NOMO-1 treated with dmso at 0.1 percent for 144 hours (cell line): Measurements from ENCODE around the gene APBA1.

Experiments used
- DNase-seq: peaks from one replicate; lab custom pipeline; 2025; ENCODE audit not compliant: unreplicated experiment; lab: John Stamatoyannopoulos, UW

Gene APBA1

DNA sequence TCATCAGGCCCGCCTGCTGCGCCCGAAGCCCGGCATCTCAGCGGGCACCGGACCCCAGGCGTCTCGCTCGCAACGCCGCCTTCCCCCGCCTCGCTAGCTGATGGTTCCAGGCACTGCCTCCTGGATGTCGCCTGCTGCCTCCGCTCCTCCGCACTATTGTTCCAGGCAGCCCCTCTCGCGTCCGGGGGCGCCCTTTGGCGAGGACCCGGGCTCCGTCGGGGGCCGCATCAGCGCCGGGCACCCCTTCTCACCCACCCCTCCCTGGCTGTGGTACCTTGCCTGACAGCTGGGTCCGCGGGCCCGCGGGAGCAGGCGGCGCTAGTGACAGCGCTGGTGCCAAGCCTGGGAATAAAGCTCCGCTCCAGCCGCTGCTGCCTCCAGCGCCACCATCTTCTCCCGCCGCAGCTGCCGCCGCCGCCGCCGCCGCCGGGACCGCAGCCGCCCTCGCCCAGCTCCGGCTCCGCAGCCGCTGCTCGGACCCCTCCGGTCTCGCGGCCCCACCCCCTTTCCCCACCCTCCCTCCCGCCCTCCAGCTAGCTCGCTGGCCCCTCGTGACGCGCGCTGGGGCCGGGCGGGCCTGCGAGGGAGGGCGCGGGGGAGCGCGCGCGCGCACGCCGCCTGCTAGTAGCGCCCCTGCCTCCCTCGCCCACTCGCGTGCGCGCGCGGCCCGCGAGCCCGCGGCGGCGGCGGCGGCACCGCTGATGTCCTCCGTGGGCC is at the start of gene APBA1:
Gene APBA1 (minus strand): TSS at position 493 of the 717 bp plus-strand sequence.
- DNase-seq, result no peak

DNA sequence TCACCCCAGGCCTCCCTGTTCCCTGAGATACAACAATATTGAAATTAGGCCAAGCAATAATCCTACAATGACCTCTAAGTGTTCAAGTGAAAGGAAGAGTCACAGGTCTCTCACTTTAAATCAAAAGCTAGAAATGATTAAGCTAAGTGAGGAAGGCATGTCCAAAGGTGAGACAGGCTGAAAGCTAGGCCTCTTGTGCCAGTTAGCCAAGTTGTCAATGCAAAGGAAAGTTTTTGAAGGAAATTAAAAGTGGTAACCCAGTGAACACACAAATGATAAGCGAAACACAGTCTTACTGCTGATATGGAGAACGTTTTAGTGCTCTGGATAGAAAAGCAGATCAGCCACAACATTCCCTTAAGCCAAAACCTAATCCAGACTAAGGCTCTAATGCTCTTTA is 47.8 kb upstream of the APBA1 start:
- no peak for DNase-seq

DNA sequence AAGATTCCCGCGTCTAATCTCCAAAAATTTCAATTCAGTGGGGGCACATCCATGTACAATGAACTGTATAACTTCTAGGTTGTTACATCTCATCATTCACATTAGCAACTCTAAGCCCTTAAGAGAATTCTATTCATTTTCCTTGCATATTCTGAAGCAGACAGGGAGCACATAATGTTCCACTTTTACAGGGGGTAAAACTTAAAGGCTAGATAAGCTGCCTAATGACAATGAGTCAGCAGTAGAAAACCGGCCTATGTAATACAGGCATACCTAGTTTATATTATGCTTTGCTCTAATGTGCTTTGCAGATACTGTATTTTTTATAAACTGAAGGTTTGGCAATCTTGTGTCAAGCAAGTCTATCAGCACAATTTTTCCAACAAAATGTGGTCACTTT is 47.2 kb upstream of the APBA1 start:
- DNase-seq, result no peak

DNA sequence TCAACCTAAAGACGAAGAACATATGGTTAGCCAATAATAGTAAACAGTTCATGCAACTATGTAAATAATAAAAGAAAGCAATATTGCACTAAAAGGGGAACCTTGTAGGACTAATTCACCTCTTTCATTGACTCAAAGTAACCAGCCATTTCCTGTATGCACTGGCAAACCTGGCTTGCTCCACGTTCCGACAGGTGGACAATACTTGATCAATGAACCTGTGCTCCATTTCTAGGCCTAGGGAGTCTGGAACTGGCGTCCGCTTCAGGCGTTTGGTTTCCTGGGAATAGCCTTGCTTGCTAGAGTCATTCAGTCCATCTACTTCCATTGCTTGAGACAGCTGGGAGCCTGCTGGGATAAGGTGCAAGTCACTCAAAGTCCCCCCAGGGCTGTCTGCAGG is 46.0 kb upstream of the APBA1 start:
- no peak for DNase-seq

DNA sequence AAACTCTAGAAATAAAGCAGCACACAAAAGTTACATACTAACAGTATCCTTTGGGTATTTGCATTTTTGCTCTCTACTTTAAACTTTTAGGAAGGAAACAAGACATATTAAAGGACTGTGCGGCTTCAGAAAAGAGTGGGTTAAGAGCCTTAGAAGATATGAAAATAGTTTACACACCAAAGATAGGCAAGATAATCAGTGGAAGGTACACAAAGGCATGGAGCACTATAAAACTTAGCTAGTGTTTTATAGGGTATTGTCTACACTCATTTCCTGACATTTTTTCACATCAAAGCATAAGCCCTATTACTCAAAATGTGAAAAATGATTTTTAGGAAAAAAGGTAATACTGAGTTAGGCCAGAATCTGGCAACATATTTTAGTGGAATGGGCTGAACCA is 43.7 kb upstream of the APBA1 start:
- DNase-seq, result no peak

DNA sequence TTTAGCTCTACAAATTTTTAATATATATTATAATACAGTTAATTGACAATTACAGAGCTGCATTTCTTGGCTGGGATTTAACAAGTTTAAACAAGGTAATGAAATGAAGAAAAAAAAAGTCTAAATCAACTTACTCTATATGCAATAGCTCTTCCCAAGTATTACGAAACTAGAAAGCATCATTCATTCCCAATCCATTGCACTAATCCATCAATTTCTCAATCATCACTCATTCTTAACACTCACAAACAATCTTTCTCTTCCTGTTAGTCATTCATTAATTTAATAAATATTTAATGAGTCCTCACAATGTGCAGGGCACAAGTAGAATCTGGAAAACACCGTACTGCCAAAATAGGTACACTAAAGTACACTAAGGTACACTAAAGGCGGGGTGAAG is 42.9 kb upstream of the APBA1 start:
- no peak for DNase-seq

DNA sequence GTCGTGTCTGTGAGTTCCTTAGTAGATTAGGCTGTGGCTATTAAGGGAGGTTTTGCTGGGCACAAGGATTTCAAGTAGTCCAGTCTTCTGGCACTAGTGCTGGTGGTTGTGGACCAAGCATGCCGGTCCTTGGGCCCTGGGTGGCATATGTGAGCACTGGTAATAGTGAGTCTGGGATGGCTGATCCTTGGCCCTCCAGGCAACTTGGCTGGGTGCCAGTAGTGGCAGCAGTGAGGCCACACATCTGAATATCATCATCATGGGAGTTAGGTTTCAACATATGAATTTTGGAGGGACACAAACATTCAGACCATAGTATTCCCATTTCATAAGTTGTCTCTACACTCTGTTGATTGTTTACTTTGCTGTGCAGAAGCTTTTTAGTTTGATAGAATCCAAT is 25.3 kb upstream of the APBA1 start:
- DNase-seq, result no peak

DNA sequence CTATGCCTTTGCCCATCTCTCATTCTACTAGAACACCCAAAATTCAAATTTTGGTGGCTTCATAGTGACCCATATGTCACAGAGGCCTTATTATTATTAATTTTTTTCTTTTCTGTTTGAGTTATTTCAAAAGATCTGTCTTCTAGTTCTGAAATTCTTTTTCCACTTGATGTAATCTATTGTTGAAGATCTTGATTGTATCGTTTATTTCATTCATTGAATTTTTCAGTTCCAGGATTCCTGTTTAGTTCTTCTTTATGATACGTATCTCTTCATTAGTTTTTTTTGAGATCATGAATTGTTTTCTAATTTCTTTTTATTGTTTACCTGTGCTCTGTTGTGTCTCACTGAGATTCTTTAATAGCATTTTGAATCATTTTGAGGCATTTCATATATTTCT is 24.6 kb upstream of the APBA1 start:
- DNase-seq, result no peak

DNA sequence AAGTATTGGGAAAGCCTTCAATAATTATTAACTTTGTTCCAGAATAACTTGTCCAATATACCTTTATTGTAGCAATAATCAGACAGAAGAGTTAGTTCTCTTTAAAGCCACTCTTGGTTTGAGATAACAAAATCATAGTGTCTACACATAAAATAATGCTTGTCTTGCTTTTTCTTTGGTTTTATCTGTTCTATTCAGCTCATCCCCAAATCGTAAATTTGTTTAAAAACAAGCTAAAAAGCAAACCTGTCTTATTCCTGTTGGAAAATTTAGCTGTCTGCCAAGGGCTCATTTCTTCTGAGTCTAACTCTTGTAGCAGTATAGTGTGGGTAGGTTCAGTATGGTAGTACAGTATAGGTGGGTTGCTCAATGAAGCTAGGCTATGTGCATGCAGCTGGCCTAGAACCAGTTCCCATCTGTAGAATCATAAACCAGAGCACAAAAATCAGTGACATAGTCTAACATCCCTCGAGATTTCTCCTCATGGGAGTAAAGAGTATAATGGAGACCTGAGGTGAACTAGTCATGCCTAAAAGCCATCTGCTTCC is 17.9 kb upstream of the APBA1 start:
- DNase-seq, result no peak

DNA sequence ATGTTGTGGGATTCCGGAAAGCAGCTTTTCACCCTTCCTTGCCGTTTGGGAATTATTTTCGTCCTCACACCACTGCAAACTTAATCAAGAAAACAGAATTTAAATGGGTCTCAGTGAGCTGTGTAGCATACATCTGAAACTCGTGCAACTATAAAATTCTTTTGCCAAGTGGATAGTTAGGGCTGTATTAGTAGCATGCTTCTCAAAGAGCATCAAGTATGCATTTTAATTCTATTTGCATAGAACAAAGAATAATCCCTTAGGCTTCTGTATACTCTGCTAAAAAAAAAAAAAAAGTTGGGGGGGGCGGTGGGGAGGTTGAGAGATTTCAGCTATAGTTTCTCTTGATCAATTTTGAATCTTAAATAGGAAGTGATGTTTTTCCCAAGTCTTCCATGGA is 11.8 kb upstream of the APBA1 start:
- no peak for DNase-seq

DNA sequence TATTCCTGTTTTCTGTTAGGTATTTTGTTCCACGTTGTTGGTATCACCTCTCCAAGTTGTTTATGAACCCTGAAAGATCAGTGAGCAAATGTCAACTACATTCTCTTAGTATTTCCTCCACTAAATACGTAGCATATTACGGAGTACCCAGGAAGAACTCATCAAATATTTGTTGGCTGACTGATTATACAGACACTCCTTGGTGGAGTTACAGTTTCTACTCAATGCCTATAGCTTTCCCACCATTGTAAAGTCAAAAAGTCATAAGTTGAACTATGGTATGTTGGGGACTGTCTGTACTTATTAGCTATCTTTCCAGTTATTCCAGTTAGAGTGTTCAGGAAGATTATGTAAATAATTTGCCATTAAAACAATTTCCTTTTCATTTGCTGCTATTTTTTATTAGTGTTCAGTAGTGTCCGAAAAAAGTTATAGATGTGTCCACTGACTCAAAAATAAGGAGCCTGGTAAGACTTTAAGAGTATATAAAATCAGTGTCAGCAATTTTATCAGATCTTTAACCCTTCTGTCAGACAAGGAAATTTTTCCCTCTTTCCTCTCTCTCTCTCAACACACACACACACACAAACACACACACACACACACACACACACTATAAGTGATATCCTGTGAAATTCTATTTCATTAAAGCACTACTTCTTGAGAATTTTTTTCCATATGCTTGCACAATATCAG is 6.8 kb upstream of the APBA1 start:
- DNase-seq, result no peak

DNA sequence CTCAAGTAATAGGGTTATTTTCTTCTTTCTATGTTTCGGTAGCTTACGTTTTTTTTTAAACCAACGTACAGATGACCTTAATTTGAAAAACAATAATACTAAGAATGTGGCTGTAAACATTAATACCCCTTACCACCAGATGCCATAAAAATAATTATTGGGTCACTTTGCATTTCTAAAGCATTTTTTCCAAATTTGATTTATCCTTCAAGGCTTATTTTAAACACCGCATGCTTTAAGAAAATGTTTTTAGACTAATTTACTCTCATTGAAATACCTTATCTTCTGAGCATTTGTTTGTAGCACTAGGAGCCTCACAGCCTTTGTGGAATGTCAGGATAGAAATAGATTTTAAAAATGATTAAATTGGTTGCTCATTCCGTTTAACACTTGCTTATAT is 5.8 kb upstream of the APBA1 start:
- DNase-seq, result no peak

DNA sequence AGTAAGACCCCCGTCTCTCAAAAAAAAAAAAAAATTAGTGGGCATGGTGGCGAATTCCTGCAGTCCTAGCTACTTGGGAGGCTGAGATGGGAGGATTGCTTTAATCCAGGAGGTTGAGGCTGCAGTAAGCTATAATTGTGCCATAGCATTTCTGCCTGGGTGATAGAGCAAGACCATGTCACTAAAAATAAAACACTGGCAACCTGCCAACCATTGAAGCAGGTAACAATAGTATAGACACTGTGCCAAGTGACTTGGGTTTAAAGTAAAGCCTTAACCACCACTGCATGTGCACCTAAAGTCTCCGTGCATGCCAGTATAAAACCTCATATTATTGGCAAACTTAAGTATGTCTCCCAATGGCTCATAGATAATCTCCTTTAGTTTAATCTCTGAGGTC is 3.4 kb upstream of the APBA1 start:
- DNase-seq, result no peak

DNA sequence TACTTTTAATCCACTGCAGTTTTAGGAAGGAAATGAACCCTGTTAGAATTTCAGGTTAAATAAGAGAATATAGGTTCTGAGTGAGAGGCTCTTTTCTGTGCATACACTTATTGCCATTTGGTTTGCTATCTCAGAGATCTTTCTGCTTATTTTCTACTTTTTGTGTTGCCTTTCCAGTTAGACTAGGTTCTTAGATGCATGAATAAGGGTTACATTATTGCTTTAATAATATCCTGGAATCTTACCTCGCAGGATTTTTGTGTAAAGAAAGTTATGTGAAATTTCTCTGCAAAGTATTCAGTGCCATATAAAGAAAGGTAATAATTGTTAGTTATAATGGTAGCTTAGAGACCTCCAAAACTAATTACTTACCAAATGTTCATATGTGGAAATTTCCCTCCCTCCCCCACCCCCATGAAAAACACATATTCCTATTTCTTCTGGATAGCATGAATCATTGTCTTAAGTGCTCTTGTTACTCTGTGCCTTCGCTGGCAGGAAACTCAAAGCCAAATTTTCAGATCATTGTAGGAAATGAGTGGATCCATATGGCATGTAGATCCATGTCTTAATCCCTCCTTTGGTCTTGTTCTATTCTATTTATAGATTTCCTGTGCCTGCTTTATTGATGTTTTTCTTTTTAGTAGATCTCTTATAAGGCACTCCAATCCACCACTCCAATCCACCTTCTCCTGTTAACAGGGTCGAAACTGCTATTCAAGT is 2.7 kb upstream of the APBA1 start:
- no peak for DNase-seq

DNA sequence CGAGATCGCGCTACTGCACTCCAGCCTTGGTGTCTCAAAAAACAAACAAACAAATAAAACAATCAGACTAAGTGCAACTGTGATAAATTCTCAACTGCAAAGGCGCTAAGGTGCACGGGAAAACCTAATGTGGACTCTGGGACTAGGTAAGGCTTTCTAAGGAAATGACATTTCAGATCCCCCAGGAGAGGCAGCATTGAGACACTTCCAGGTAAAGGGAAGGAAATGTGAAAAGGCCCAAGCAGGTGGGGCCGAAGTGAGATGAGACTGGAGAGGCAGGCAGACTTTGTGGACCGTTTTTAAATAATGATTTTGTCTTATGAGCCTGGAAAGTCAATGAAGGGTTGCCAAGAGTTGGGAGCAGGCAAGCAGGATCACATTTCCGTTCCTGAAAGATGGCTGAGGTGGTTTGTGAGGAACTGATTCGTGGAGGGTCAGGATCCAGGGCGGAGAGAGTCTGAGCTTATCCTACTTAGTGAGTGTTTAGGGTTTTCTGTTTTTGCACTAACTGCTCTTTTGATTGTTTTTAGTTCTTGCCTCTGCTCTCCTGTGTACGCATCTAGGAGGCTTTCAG is 2.0 kb upstream of the APBA1 start:
- no peak for DNase-seq

DNA sequence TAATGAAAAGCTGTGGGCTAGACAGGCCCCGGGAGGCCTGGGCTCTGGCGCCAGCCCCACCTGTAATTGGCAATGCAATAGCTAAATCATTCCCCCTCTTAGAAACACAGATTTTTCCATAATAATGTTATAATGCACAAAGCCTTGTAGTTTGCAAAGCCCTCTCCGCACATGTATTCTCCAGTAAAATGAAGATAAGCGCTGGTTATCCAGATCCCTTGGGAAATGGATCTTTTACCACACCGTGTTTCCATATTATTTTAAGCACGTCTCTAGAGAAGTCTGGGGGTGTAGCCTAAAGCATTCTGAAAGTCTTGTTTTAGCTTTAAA is 1.1 kb upstream of the APBA1 start:
- no peak for DNase-seq

DNA sequence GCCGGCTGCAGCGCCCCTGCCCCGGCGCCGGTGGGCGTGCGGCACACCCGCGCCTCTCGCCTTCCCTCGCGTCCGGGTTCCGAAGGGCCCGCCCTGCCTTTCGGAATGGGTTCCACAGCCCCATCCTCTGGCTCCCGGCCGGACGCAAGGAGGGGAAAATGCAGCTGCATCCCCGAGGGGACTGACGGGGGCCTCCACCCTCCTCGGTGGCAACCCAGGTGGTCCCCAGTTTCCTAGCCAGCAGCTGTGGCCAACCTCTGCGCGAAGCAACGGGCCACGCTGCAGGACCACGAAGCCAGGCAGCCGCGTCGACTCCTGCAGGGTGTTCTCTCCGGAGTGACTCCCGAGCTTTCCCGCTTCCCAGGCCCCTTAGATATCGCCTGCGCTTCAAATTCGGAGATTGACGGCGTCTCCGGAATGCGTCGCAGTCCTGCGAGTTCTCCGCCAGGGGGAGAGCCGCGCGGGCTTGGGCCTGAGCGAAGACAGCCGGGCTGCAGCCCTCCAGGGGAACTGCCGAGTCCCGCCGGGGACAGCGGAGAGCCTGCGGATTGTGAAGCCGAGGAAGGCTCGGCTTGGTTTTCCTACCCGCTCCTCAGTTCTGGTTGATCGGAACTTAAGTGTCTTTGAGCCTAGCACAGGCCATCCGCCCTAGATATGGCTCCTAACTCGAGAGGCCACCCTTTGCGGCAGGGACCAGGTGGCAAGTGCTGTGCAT is 582 bp upstream of the APBA1 start:
- peak; percentile 33 for DNase-seq

DNA sequence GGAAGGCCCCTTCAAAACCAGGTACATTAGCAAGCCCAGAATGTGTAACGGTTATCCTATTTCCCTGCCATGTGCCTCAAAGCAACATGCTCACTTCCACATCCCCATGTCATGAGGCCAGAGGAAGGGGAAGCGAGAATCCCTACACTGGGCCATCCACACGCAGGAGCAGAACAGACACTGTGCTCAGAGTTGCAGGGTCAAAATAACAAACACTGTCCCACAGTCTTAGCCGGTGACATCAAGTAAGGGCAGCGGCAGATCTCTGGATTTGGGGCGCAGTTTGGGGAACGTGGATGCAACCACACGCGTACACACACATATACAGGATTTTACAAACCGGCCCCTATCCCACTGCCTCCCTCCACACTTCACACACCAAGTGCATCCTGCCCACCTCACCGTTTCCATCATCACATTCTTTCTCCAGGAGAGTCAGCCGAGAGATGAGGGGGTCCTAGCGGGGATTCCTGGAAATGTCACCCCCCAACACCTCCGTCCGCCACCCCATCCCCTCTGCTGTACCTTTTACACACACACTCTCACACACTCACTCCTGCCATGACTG is 776 bp downstream of the APBA1 start:
- DNase-seq, result no peak

DNA sequence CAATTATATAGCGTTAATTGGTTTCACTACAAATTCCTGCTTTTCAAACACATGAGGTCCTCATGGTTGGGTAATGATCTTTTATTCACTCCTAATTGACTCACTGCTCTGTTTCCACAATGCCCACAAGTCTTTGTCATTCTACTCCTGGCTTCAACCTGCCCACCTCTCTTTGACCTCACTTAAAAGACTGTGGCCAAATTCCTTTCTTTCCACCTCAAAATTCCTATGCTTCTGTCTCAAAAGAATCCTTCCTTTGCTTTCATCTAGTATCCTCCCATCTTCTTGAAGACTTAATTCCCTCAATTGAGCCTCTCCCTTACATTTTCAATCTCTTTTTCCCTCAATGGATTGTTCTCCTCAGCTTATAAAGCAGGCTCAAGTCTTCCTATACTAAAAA is 4.9 kb downstream of the APBA1 start:
- no peak for DNase-seq

DNA sequence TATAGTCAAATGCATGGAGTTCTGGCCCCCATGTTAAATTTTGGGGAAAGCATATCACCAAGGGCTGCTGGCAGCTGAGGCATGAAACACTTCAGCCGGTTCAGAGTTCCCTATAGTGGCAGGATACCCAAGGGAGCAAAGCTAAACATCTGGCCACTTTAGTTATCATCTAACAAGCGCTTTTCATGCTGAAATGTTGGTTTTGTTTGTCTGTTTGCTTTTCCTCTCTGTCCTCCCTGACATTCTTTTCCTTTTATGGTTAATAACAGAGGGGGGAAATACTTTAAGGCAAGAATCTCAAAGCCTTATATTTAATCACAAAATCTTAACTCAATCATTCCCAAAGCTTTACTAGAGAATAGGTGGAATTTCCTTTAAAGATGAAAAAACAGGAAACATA is 11.9 kb downstream of the APBA1 start:
- no peak for DNase-seq
